NB4 (cell line): Measurements from ENCODE around the gene DAPK1.

Experiments used
- CTCF ChIP-seq: IDR thresholded peaks from one replicate; pipeline ENCODE4 v1.5.1; 2012; ENCODE audit warnings: low read depth, low read length
- MAX ChIP-seq: IDR thresholded peaks from 2 replicates; pipeline ENCODE4 v1.6.1; 2011; ENCODE audit warnings: low read depth, low read length
- POLR2A ChIP-seq: IDR thresholded peaks from 2 replicates; pipeline ENCODE4 v1.6.1; 2011; ENCODE audit warnings: mild to moderate bottlenecking; ENCODE audit not compliant: insufficient read length; ENCODE audit errors: extremely low read depth

- no peak for TF ChIP-seq MAX
- TF ChIP-seq CTCF, result no peak
- TF ChIP-seq POLR2A, result no peak
These were observed 106.3 kb downstream of the DAPK1 start for GRCh38 chr9:87603854-87604490.
